Neuronal stem cell (in vitro differentiated cells): ENCODE measurements around the gene HSFX3.
"Not testable (repeated sequence)": the region's sequence is repeated elsewhere in the genome, so short reads cannot be mapped to it uniquely, and the experiment has no call there.

Source experiments
- DNase-seq: peaks from one replicate; pipeline ENCODE4 v3.0.0-alpha.2; 2013; ENCODE audit warnings: low spot score
- H2AFZ ChIP-seq: one replicate; pipeline ENCODE4 v1.6.1; 2013; ENCODE audit warnings: mild to moderate bottlenecking, low read length, inconsistent platforms
- H2AK5ac ChIP-seq: 2 replicates; pipeline ENCODE4 v1.6.1; 2013; ENCODE audit warnings: low read depth, mild to moderate bottlenecking, inconsistent platforms, low read length, moderate library complexity, mixed read lengths
- H2BK120ac ChIP-seq: 2 replicates; pipeline ENCODE4 v1.6.1; 2013; ENCODE audit warnings: low read depth, mild to moderate bottlenecking, inconsistent platforms, low read length, moderate library complexity, mixed read lengths
- H2BK12ac ChIP-seq: one replicate; pipeline ENCODE4 v1.6.1; 2013; ENCODE audit warnings: low read length, inconsistent platforms
- H2BK15ac ChIP-seq: 2 replicates; pipeline ENCODE4 v1.6.1; 2013; ENCODE audit warnings: mild to moderate bottlenecking, low read length, inconsistent platforms, mixed read lengths
- H2BK5ac ChIP-seq: one replicate; pipeline ENCODE4 v1.6.1; 2013; ENCODE audit warnings: inconsistent platforms, mild to moderate bottlenecking, low read length, moderate library complexity
- H3K14ac ChIP-seq: one replicate; pipeline ENCODE4 v1.6.1; 2013; ENCODE audit warnings: low read length, inconsistent platforms
- H3K18ac ChIP-seq: 2 replicates; pipeline ENCODE4 v1.6.1; 2013; ENCODE audit warnings: low read length, inconsistent platforms
- H3K23ac ChIP-seq: 2 replicates; pipeline ENCODE4 v1.6.1; 2013; ENCODE audit warnings: low read depth, mild to moderate bottlenecking, mixed read lengths, low read length, inconsistent platforms; ENCODE audit not compliant: poor library complexity
- H3K27ac ChIP-seq: replicated peaks from 3 replicates; pipeline ENCODE4 v1.5.1; 2013; ENCODE audit warnings: low read length, inconsistent platforms
- H3K27me3 ChIP-seq, 3 experiments: 2 replicates each; pipeline ENCODE4 v1.6.1; 2013; ENCODE audit warnings: low read length in 3 of 3, mild to moderate bottlenecking in 2 of 3, inconsistent platforms in 1 of 3, low read depth in 1 of 3, mixed read lengths in 1 of 3, moderate library complexity in 1 of 3; ENCODE audit not compliant: control insufficient read depth in 3 of 3, insufficient read depth in 3 of 3
- H3K36me3 ChIP-seq, 2 donors: replicated peaks in 1 of 2; 2 replicates each; pipeline ENCODE4 v1.6.1; 2013; ENCODE audit warnings: low read length in 2 of 2; ENCODE audit not compliant: control insufficient read depth in 2 of 2, insufficient read depth in 2 of 2
- H3K4ac ChIP-seq: 2 replicates; pipeline ENCODE4 v1.6.1; 2013; ENCODE audit warnings: inconsistent platforms, mild to moderate bottlenecking, low read length, moderate library complexity
- H3K4me1 ChIP-seq, 2 donors: 1 replicate in 1 of 2; 2 replicates in 1 of 2; pipeline ENCODE4 v1.6.1; 2013; ENCODE audit warnings: low read length in 2 of 2, low read depth in 1 of 2; ENCODE audit not compliant: control insufficient read depth in 2 of 2, insufficient read depth in 1 of 2
- H3K4me2 ChIP-seq: one replicate; pipeline ENCODE4 v1.6.1; 2013; ENCODE audit warnings: mild to moderate bottlenecking, low read length, inconsistent platforms; ENCODE audit not compliant: insufficient read depth, poor library complexity, severe bottlenecking
- H3K4me3 ChIP-seq, 2 donors: 2 replicates each; pipeline ENCODE4 v1.5.1; 2013; ENCODE audit warnings: low read length in 2 of 2, mild to moderate bottlenecking in 2 of 2, inconsistent platforms in 1 of 2, moderate library complexity in 1 of 2
- H3K79me1 ChIP-seq: one replicate; pipeline ENCODE4 v1.6.1; 2013; ENCODE audit warnings: low read depth, mild to moderate bottlenecking, inconsistent platforms, low read length, moderate library complexity
- H3K9ac ChIP-seq: one replicate; pipeline ENCODE4 v1.6.1; 2013; ENCODE audit warnings: mild to moderate bottlenecking, low read depth, low read length, inconsistent platforms; ENCODE audit not compliant: poor library complexity
- H3K9me3 ChIP-seq, 2 donors: replicated peaks in 1 of 2; 2 replicates each; pipeline versions ENCODE3 to v1.6.1; 2013; ENCODE audit warnings: low read length in 2 of 2, mild to moderate bottlenecking in 2 of 2, inconsistent platforms in 1 of 2, low read depth in 1 of 2, mixed read lengths in 1 of 2, moderate library complexity in 1 of 2; ENCODE audit not compliant: control insufficient read depth in 2 of 2, insufficient read depth in 1 of 2
- H4K8ac ChIP-seq: one replicate; pipeline ENCODE4 v1.6.1; 2013; ENCODE audit warnings: low read depth, mild to moderate bottlenecking, inconsistent platforms, low read length, moderate library complexity
- H4K91ac ChIP-seq: one replicate; pipeline ENCODE4 v1.6.1; 2013; ENCODE audit warnings: low read length, low read depth, mild to moderate bottlenecking, inconsistent platforms; ENCODE audit not compliant: poor library complexity
- WGBS, 2 donors: extraction: QIAGEN DNeasy Blood & Tissue Kit; methylation state at CpG; one replicate each; pipeline ENCODE4 v1.1.7; 2013; ENCODE audit warnings: missing lambda C conversion rate in 2 of 2, mixed read lengths in 1 of 2; ENCODE audit not compliant: insufficient read length in 2 of 2, insufficient replicate concordance in 1 of 2; ENCODE audit errors: extremely low coverage in 2 of 2; 5-methylcytosine and 5-hydroxymethylcytosine counted together

HSFX3 gene

GRCh38 chrX:149551939-149552248, 2.2 kb upstream of the HSFX3 start:
- H2AK5ac ChIP-seq, H3K4me2 ChIP-seq, H2BK12ac ChIP-seq, H2BK5ac ChIP-seq, H2BK15ac ChIP-seq, H3K27me3 ChIP-seq, H3K14ac ChIP-seq, H3K79me1 ChIP-seq, H3K4me1 ChIP-seq, H3K23ac ChIP-seq, H3K27ac ChIP-seq, H4K8ac ChIP-seq, H2BK120ac ChIP-seq, H3K9me3 ChIP-seq, H3K36me3 ChIP-seq, DNase-seq, H2AFZ ChIP-seq, H3K4me3 ChIP-seq, H3K18ac ChIP-seq, H3K9ac ChIP-seq, H4K91ac ChIP-seq, H3K4ac ChIP-seq: not testable (repeated sequence)
- no CpG with 5 or more reads among the region's 6 CpGs for WGBS, 2 donors

- not testable (repeated sequence) for H3K79me1 ChIP-seq, H3K18ac ChIP-seq, H3K4me1 ChIP-seq, H3K4ac ChIP-seq, H4K91ac ChIP-seq, H2AFZ ChIP-seq, H3K27ac ChIP-seq, H2BK15ac ChIP-seq, H2BK12ac ChIP-seq, DNase-seq, H3K36me3 ChIP-seq, H3K9me3 ChIP-seq, H4K8ac ChIP-seq, H3K23ac ChIP-seq, H3K4me3 ChIP-seq, H2BK5ac ChIP-seq, H2BK120ac ChIP-seq, H2AK5ac ChIP-seq, H3K27me3 ChIP-seq, H3K4me2 ChIP-seq, H3K9ac ChIP-seq, H3K14ac ChIP-seq
- no CpG with 5 or more reads among the region's 4 CpGs for WGBS, 2 donors
Observed at GRCh38 chrX:149551245-149551938, 1.7 kb upstream of the HSFX3 start.

DNA sequence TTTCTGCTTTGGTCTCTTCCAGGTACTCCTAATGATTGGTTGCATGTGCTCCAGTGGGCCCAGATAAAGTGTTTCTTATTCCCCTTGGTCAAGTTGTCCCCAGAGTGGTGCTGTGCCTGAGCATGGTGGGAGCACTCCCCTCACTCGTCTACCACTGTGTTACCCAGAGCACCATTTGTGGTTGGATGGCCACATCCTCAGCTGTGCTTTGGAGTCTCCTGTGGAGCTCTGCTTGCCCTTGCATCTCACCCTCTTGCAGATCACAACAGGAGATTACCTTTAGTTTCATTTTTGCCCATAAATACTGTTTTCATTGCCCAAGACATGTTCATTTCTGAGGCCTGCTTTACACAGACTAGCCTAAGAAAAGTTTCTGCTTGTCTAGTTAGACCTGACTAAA, 730 bp upstream of the HSFX3 start:
- no CpG with 5 or more reads among the region's 1 CpG for WGBS, 2 donors
- not testable (repeated sequence) for H3K36me3 ChIP-seq

GRCh38 chrX:149547782-149548181, 1.9 kb downstream of the HSFX3 start:
- H3K4me3 ChIP-seq, H3K4me2 ChIP-seq, H3K9ac ChIP-seq, H3K4ac ChIP-seq, H2BK5ac ChIP-seq, H3K36me3 ChIP-seq, H4K8ac ChIP-seq, H3K4me1 ChIP-seq, H3K23ac ChIP-seq, DNase-seq, H3K27ac ChIP-seq, H2BK12ac ChIP-seq, H3K9me3 ChIP-seq, H3K27me3 ChIP-seq, H3K14ac ChIP-seq, H2BK120ac ChIP-seq, H4K91ac ChIP-seq, H2BK15ac ChIP-seq, H3K79me1 ChIP-seq, H2AFZ ChIP-seq, H3K18ac ChIP-seq, H2AK5ac ChIP-seq: not testable (repeated sequence)
- WGBS, 2 donors, result no CpG with 5 or more reads among the region's 3 CpGs

More for the DNA sequence above, 730 bp upstream of the HSFX3 start:
- H3K4me3 ChIP-seq, H2BK15ac ChIP-seq, DNase-seq, H3K79me1 ChIP-seq, H3K18ac ChIP-seq, H3K14ac ChIP-seq, H3K4me2 ChIP-seq, H3K4ac ChIP-seq, H3K27ac ChIP-seq, H2AFZ ChIP-seq, H3K23ac ChIP-seq, H4K8ac ChIP-seq, H2BK5ac ChIP-seq, H2BK120ac ChIP-seq, H3K27me3 ChIP-seq, H2AK5ac ChIP-seq, H3K9me3 ChIP-seq, H3K9ac ChIP-seq, H4K91ac ChIP-seq, H3K4me1 ChIP-seq, H2BK12ac ChIP-seq: not testable (repeated sequence)
